ENCODE results near the gene GRIK2.

DNA sequence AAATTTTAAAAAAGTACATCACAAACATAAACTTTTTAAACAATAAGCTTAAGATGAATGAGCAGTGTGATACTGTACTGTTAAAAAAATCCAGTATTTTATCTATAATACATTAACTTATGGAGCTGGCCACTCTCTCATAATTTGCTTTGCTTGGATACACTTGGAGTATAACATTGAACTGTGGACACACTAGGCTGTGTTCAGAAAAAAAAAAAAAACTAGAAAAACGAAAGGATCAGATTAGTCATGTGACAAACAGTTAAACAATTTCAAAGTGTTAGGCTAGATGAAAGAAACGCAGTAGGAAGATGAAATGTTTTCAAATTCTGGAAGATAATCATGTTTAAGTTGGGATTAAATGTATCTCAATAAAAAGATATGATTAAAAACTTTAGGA, 220.0 kb downstream of the GRIK2 start:
- TF ChIP-seq, protein P1, sequence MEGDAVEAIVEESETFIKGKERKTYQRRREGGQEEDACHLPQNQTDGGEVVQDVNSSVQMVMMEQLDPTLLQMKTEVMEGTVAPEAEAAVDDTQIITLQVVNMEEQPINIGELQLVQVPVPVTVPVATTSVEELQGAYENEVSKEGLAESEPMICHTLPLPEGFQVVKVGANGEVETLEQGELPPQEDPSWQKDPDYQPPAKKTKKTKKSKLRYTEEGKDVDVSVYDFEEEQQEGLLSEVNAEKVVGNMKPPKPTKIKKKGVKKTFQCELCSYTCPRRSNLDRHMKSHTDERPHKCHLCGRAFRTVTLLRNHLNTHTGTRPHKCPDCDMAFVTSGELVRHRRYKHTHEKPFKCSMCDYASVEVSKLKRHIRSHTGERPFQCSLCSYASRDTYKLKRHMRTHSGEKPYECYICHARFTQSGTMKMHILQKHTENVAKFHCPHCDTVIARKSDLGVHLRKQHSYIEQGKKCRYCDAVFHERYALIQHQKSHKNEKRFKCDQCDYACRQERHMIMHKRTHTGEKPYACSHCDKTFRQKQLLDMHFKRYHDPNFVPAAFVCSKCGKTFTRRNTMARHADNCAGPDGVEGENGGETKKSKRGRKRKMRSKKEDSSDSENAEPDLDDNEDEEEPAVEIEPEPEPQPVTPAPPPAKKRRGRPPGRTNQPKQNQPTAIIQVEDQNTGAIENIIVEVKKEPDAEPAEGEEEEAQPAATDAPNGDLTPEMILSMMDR (IDR thresholded peaks at IDR 0.05) = no peak
- no peak for TF ChIP-seq EP300 (IDR thresholded peaks at IDR 0.05; ENCODE audit: low read depth)
- no peak for TF ChIP-seq POLR2A (IDR thresholded peaks at IDR 0.05)
- TF ChIP-seq POLR2AphosphoS5 (IDR thresholded peaks at IDR 0.05) = no peak
